Measurements from ENCODE around the gene FN3KRP. TPM values are rescaled to one million over a fixed set of nuclear protein-coding genes. Genes with fewer than 3 reads are reported as not detected.

Gene FN3KRP
- total RNA-seq, 6 experiments from 2014 or later: 7.6 to 24.8 (median 14.3) TPM

- TF ChIP-seq POLR2A (IDR thresholded peaks at IDR 0.05): no peak
- no peak for TF ChIP-seq CTCF (IDR thresholded peaks at IDR 0.05)
- Histone ChIP-seq H3K4me3 (no peak overlapping the region), H3K9me3 (no peaks in the 10 kb centered on the region), H3K27ac (no peak overlapping the region), H3K27me3 (no peaks in the 10 kb centered on the region), H3K4me1 (peaks cover 0 to 11% (median 3%) of the 10 kb centered on the region in 4 donors), H3K36me3 (no peaks in the 10 kb centered on the region)
- 84% methylated on average over 9 of the region's 23 CpGs for WGBS (ENCODE audit: insufficient coverage, low coverage, low lambda C conversion rate, missing lambda C conversion rate)
- intact Hi-C loops (cut with DNase I): no loop called here
- DNase-seq (peak in 1 of 3 donors; percentile 15), ATAC-seq (no peak)
Observed at GRCh38 chr17:82677353-82677925, 39.1 kb upstream of the FN3KRP start.

- Histone ChIP-seq H3K27me3 (no peaks in the 10 kb centered on the region), H3K4me1 (peaks cover 0 to 11% (median 3%) of the 10 kb centered on the region in 4 donors), H3K27ac (no peak overlapping the region), H3K4me3 (no peak overlapping the region), H3K36me3 (no peaks in the 10 kb centered on the region), H3K9me3 (no peaks in the 10 kb centered on the region)
- ATAC-seq (no peak), DNase-seq (peak in 1 of 3 donors; percentile 7)
- 78% methylated on average over 10 of the region's 14 CpGs for WGBS (ENCODE audit: insufficient coverage, low coverage, low lambda C conversion rate, missing lambda C conversion rate)
- intact Hi-C loops (cut with DNase I): no loop called here
- TF ChIP-seq CTCF (IDR thresholded peaks at IDR 0.05): no peak
- no peak for TF ChIP-seq POLR2A (IDR thresholded peaks at IDR 0.05)
Observed at GRCh38 chr17:82678265-82678891, 38.1 kb upstream of the FN3KRP start.

- peak in 2 of 4 donors; percentile 27 to 39 for TF ChIP-seq CTCF (IDR thresholded peaks at IDR 0.05)
- TF ChIP-seq POLR2A (IDR thresholded peaks at IDR 0.05): no peak
- 71% methylated on average over 2 of the region's 28 CpGs for WGBS (ENCODE audit: insufficient coverage, low coverage, low lambda C conversion rate, missing lambda C conversion rate)
- H3K4me1 ChIP-seq: peaks cover 0 to 12% (median 5%) of the 10 kb centered on the region in 4 donors
- H3K36me3 ChIP-seq: no peaks in the 10 kb centered on the region
- H3K4me3 ChIP-seq: no peak overlapping the region
- peak; percentile 17 to 77 (median 36) for ATAC-seq
- H3K27me3 ChIP-seq: no peaks in the 10 kb centered on the region
- DNase-seq: peak in 1 of 3 donors; percentile 38
- H3K27ac ChIP-seq: no peak overlapping the region
- intact Hi-C loops (cut with DNase I): no loop called here
- H3K9me3 ChIP-seq: no peaks in the 10 kb centered on the region
Observed at GRCh38 chr17:82679586-82680465, 36.7 kb upstream of the FN3KRP start.

GRCh38 chr17:82681547-82681946, 35.0 kb upstream of the FN3KRP start:
- Histone ChIP-seq H3K4me1 (peaks cover 0 to 8% (median 2%) of the 10 kb centered on the region in 4 donors), H3K9me3 (no peaks in the 10 kb centered on the region), H3K4me3 (no peak overlapping the region), H3K27me3 (no peaks in the 10 kb centered on the region), H3K27ac (no peak overlapping the region), H3K36me3 (no peaks in the 10 kb centered on the region)
- no peak for DNase-seq
- no peak for ATAC-seq
- TF ChIP-seq POLR2A (IDR thresholded peaks at IDR 0.05) (no peak), CTCF (IDR thresholded peaks at IDR 0.05) (no peak)
- WGBS (ENCODE audit: insufficient coverage, low coverage, low lambda C conversion rate, missing lambda C conversion rate): 100% methylated on average over 3 of the region's 3 CpGs
- intact Hi-C loops (cut with DNase I): no loop called here
